WTC11 (cell line): Measurements from ENCODE around the gene MAN2B2.

Experiments
- ATF1 ChIP-seq: sonication (generic); formaldehyde crosslinking; IDR thresholded peaks from 2 replicates; pipeline ENCODE4 v1.8.1; 2023; ENCODE audit warnings: mild to moderate bottlenecking, moderate library complexity, missing genetic modification reagents
- CTCF ChIP-seq: fragments of 200-600 bp; IDR thresholded peaks from 2 replicates; pipeline ENCODE4 v1.8.0; 2022; ENCODE audit warnings: antibody characterized with exemption
- EMX1 ChIP-seq: fragments of 250-450 bp; sonication (Bioruptor Pico); IDR thresholded peaks from 2 replicates; pipeline ENCODE4 v1.8.0; 2021; ENCODE audit warnings: mild to moderate bottlenecking
- FOXJ3 ChIP-seq: sonication (generic); formaldehyde crosslinking; IDR thresholded peaks from 2 replicates; pipeline ENCODE4 v1.9.0; 2021; ENCODE audit warnings: missing genetic modification reagents, mild to moderate bottlenecking, borderline replicate concordance
- MXD4 ChIP-seq: fragments of 250-450 bp; sonication (Bioruptor Pico); IDR thresholded peaks from 2 replicates; pipeline ENCODE4 v1.8.0; 2021; ENCODE audit warnings: mild to moderate bottlenecking, moderate library complexity, borderline replicate concordance
- NFE2L1 ChIP-seq: sonication (generic); formaldehyde crosslinking; IDR thresholded peaks from 2 replicates; pipeline ENCODE4 v1.8.1; 2023; ENCODE audit warnings: missing genetic modification reagents
- NR2C2 ChIP-seq: sonication (generic); formaldehyde crosslinking; IDR thresholded peaks from 2 replicates; pipeline ENCODE4 v1.8.0; 2022; ENCODE audit warnings: mild to moderate bottlenecking, missing genetic modification reagents
- USF2 ChIP-seq: sonication (generic); formaldehyde crosslinking; IDR thresholded peaks from 2 replicates; pipeline ENCODE4 v1.8.1; 2023; ENCODE audit warnings: mild to moderate bottlenecking, missing genetic modification reagents, moderate library complexity
- ZNF423 ChIP-seq: fragments of 250-450 bp; sonication (Bioruptor Pico); IDR thresholded peaks from 2 replicates; pipeline ENCODE4 v2.1.2; 2022; ENCODE audit warnings: mild to moderate bottlenecking, moderate library complexity
- ZNF425 ChIP-seq: fragments of 250-450 bp; sonication (Bioruptor Pico); conservative IDR thresholded peaks from 2 replicates; pipeline ENCODE4 v1.9.0; 2021; ENCODE audit warnings: mild to moderate bottlenecking

GRCh38 chr4:6672131-6672530 lies 97.1 kb downstream of the MAN2B2 start:
- TF ChIP-seq CTCF (no peak), MXD4 (CRISPR knock-in tag) (no peak), NR2C2 (no peak), USF2 (no peak), ATF1 (CRISPR knock-in tag) (no peak), ZNF423 (CRISPR knock-in tag) (no peak), FOXJ3 (CRISPR knock-in tag) (no peak), EMX1 (CRISPR knock-in tag) (no peak), NFE2L1 (CRISPR knock-in tag) (no peak), ZNF425 (CRISPR knock-in tag) (no peak)
